HG03139 (cell line): ENCODE results near the gene ENOPH1.

Experiments
- ATAC-seq: cut with Tn5 transposase; IDR thresholded peaks from one replicate; pipeline ENCODE4 v1.9.1; 2021; ENCODE audit not compliant: unreplicated experiment

Gene ENOPH1

DNA sequence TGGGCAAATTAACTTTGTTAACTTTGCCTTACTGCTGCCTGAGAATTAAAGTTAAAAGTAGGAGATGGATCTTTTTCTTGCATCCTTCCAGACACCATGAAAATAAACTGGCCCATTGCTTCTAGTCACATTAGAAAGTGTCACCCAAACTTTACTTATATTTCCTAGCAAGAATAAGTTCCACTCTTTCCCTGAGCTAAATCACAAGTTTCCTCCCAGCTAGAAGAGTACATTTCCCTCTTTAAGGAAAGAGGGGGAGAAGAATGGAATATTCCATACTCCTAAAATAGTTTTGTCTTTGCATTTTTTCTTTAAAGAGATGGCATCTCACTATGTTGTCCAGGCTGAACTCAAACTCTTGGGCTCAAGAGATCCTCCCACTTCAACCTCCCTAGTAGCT, 77.6 kb downstream of the ENOPH1 start:
- no peak for ATAC-seq

DNA sequence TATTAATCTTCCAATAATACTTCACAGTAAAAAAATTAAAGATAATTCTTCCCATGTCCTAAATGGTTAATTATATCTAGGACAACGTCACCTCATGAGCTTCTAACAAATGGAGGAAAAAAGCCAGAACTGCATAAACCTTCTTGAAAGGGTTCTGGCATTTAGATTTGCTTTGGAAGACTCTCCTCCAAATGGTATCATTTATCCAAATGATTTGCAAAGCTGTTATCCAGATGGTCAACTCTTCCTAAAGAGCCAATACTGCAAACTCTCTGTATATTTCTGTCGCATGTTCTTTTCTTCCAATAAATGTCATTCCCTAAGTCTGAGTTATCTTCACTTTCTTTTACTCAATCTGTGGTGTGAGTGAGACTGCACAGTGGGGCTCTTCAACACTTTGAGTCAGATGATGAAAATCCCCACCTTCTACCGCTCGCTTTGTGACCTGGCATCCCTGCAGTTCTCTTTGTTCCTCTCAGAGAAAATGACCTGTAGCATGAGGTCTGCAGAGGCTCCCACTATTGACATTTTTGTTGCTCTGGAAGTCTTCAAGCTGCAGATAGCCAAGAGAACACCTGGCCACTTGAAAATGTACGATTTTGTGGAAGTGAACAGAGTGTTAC, 78.5 kb downstream of the ENOPH1 start:
- ATAC-seq = no peak

DNA sequence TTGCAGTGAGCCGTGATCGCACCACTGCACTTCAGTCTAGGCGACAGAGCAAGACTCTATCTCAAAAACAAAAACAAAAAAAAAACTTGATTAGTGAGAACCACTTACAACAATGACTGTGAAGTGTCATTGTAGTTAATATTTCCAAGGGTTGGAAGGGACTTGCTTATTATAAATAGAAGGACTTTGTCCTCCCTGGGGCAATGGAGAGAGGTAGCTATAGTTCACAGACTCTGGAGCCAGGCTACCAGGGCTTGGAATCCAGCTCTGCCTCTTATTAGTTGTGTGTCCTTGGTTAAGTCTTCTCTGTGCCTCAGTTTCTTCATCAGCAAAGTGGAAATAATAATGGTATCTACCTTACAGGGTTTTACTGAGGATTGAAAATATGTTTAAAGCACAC, 79.8 kb downstream of the ENOPH1 start:
- ATAC-seq = no peak
